ENCODE results near the gene LAMA2.

DNA sequence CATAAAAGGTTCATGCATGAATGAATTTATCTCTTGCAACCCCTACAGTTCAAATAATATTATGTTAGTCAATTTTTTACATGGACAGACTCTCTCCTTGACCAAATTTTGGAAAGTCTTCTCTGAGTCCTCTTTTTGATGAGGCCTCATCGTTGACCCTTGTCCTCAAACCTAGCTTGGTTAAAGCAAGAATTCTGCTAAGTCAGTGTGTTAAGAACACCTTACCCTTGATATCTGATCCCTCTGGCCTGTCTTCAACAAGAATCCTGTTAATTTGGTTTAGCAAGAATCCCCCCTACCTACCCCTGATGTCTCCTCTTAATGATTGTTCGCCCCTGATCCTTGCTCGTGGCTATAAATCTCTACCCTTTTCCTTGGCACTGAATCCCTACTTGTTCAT lies 301.4 kb downstream of the LAMA2 start:
- TF ChIP-seq, protein P1, sequence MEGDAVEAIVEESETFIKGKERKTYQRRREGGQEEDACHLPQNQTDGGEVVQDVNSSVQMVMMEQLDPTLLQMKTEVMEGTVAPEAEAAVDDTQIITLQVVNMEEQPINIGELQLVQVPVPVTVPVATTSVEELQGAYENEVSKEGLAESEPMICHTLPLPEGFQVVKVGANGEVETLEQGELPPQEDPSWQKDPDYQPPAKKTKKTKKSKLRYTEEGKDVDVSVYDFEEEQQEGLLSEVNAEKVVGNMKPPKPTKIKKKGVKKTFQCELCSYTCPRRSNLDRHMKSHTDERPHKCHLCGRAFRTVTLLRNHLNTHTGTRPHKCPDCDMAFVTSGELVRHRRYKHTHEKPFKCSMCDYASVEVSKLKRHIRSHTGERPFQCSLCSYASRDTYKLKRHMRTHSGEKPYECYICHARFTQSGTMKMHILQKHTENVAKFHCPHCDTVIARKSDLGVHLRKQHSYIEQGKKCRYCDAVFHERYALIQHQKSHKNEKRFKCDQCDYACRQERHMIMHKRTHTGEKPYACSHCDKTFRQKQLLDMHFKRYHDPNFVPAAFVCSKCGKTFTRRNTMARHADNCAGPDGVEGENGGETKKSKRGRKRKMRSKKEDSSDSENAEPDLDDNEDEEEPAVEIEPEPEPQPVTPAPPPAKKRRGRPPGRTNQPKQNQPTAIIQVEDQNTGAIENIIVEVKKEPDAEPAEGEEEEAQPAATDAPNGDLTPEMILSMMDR (IDR thresholded peaks at IDR 0.05) = no peak
- TF ChIP-seq POLR2A (IDR thresholded peaks at IDR 0.05) = no peak

Measured in testis (tissue), 2 donors.